Measurements from ENCODE around the gene MYH9.

DNA sequence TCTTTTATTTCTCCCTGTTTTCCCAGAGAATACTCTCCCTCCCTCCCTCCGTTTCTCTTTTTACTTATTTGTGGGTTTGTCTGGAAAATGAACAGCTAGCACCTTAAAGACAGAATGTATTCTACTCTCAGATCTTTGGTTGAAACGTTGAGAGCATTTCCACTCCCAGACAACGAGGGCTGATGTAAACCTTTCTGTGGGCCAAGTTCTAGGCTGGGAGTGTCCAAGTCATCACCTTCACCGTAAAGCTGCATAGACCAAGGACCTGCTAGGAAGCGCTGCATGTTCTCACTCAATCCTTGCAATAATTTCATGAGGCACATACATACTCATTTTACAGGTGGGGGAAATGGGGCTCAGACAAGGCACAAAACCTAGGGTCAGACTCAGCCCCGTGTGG, 32.4 kb downstream of the MYH9 start:
- TF ChIP-seq, protein P1, sequence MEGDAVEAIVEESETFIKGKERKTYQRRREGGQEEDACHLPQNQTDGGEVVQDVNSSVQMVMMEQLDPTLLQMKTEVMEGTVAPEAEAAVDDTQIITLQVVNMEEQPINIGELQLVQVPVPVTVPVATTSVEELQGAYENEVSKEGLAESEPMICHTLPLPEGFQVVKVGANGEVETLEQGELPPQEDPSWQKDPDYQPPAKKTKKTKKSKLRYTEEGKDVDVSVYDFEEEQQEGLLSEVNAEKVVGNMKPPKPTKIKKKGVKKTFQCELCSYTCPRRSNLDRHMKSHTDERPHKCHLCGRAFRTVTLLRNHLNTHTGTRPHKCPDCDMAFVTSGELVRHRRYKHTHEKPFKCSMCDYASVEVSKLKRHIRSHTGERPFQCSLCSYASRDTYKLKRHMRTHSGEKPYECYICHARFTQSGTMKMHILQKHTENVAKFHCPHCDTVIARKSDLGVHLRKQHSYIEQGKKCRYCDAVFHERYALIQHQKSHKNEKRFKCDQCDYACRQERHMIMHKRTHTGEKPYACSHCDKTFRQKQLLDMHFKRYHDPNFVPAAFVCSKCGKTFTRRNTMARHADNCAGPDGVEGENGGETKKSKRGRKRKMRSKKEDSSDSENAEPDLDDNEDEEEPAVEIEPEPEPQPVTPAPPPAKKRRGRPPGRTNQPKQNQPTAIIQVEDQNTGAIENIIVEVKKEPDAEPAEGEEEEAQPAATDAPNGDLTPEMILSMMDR (IDR thresholded peaks at IDR 0.05) = no peak
- TF ChIP-seq POLR2A (IDR thresholded peaks at IDR 0.05) = peak in 1 of 2 donors; percentile 11
